ENCODE data around the gene IPO4. TPM values are rescaled to one million over a fixed set of nuclear protein-coding genes. Genes with fewer than 3 reads are reported as not detected.
"Not testable (repeated sequence)": the region's sequence is repeated elsewhere in the genome, so short reads cannot be mapped to it uniquely, and the experiment has no call there.

IPO4 gene
- total and polyA plus RNA-seq, 2 experiments from 2014 or later, result 32.0 to 34.5 TPM

- H3K27ac ChIP-seq, result peak overlapping the region; percentile 79
- no peak for TF ChIP-seq CTCF (IDR thresholded peaks at IDR 0.05; ENCODE audit: low read depth, low read length)
- H3K9me3 ChIP-seq (ENCODE audit: low read depth), result no peaks in the 10 kb centered on the region
- H3K27me3 ChIP-seq, result no peaks in the 10 kb centered on the region
- no peak for DNase-seq (ENCODE audit: low read depth in 1 of 2, low spot score in 1 of 2)
- peak overlapping the region; percentile 93 for H3K4me3 ChIP-seq
- H3K36me3 ChIP-seq, result peaks cover 10% of the 10 kb centered on the region
- peaks cover 7% of the 10 kb centered on the region for H3K4me1 ChIP-seq (ENCODE audit: low read depth)
These were observed 42.9 kb upstream of the IPO4 start for GRCh38 chr14:24231263-24232120.

GRCh38 chr14:24228902-24229301, 40.3 kb upstream of the IPO4 start:
- no peak for TF ChIP-seq CTCF (IDR thresholded peaks at IDR 0.05; ENCODE audit: low read depth, low read length)
- no peaks in the 10 kb centered on the region for H3K36me3 ChIP-seq
- H3K4me1 ChIP-seq (ENCODE audit: low read depth), result peaks cover 7% of the 10 kb centered on the region
- no peaks in the 10 kb centered on the region for H3K27me3 ChIP-seq
- H3K9me3 ChIP-seq (ENCODE audit: low read depth), result no peaks in the 10 kb centered on the region
- H3K4me3 ChIP-seq, result no peak overlapping the region
- no peak overlapping the region for H3K27ac ChIP-seq
- no peak for DNase-seq (ENCODE audit: low read depth in 1 of 2, low spot score in 1 of 2)

- Histone ChIP-seq H3K36me3 (no peaks in the 10 kb centered on the region), H3K27ac (no peak overlapping the region), H3K9me3 (ENCODE audit: low read depth) (no peaks in the 10 kb centered on the region), H3K27me3 (no peaks in the 10 kb centered on the region), H3K4me3 (no peak overlapping the region), H3K4me1 (ENCODE audit: low read depth) (no peaks in the 10 kb centered on the region)
- TF ChIP-seq CTCF (IDR thresholded peaks at IDR 0.05; ENCODE audit: low read depth, low read length), result no peak
- DNase-seq (ENCODE audit: low read depth in 1 of 2, low spot score in 1 of 2), result no peak
These were observed 37.9 kb upstream of the IPO4 start for GRCh38 chr14:24226473-24226872.

GRCh38 chr14:24224618-24225071, 36.0 kb upstream of the IPO4 start:
- TF ChIP-seq CTCF (IDR thresholded peaks at IDR 0.05; ENCODE audit: low read depth, low read length), result no peak
- peak in 1 of 2 donors; percentile 88 for DNase-seq (ENCODE audit: low read depth in 1 of 2, low spot score in 1 of 2)
- no peak overlapping the region for H3K27ac ChIP-seq
- no peaks in the 10 kb centered on the region for H3K36me3 ChIP-seq
- H3K27me3 ChIP-seq, result no peaks in the 10 kb centered on the region
- H3K4me1 ChIP-seq (ENCODE audit: low read depth), result no peaks in the 10 kb centered on the region
- H3K9me3 ChIP-seq (ENCODE audit: low read depth), result no peaks in the 10 kb centered on the region
- H3K4me3 ChIP-seq, result no peak overlapping the region

GRCh38 chr14:24222987-24223386, 34.4 kb upstream of the IPO4 start:
- not testable (repeated sequence) for H3K27me3 ChIP-seq; H3K36me3 ChIP-seq; H3K27ac ChIP-seq; H3K4me1 ChIP-seq (ENCODE audit: low read depth); DNase-seq (ENCODE audit: low read depth in 1 of 2, low spot score in 1 of 2); H3K4me3 ChIP-seq; H3K9me3 ChIP-seq (ENCODE audit: low read depth)

- TF ChIP-seq CTCF (IDR thresholded peaks at IDR 0.05; ENCODE audit: low read depth, low read length), result no peak
- Histone ChIP-seq H3K4me1 (ENCODE audit: low read depth) (no peaks in the 10 kb centered on the region), H3K9me3 (ENCODE audit: low read depth) (no peaks in the 10 kb centered on the region), H3K27ac (no peak overlapping the region), H3K27me3 (no peaks in the 10 kb centered on the region), H3K36me3 (no peaks in the 10 kb centered on the region), H3K4me3 (no peak overlapping the region)
- no peak for DNase-seq (ENCODE audit: low read depth in 1 of 2, low spot score in 1 of 2)
These were observed 30.9 kb upstream of the IPO4 start for GRCh38 chr14:24219521-24219920.
